Prostate gland (tissue), 2 donors: Measurements from ENCODE around the gene AP1G1. TPM values are rescaled to one million over a fixed set of nuclear protein-coding genes. Genes with fewer than 3 reads are reported as not detected.

Source experiments
- DNase-seq: peaks from one replicate; pipeline ENCODE4 v3.0.0-alpha.2; 2019; ENCODE audit warnings: low spot score
- H3K27ac ChIP-seq, 2 donors: fragments of 200-600 bp; sonication (generic); 2 replicates each; pipeline ENCODE4 v1.5.1; 2017 to 2019
- H3K27me3 ChIP-seq: fragments of 200-600 bp; sonication (generic); replicated peaks from 2 replicates; pipeline ENCODE4 v1.5.1; 2019; ENCODE audit not compliant: insufficient read depth
- H3K36me3 ChIP-seq, 2 donors: fragments of 200-600 bp; sonication (generic); 1 replicate in 1 of 2; 2 replicates in 1 of 2; pipeline versions ENCODE4 v1.5.1 to v1.8.1; 2017 to 2019
- H3K4me1 ChIP-seq: fragments of 200-600 bp; sonication (generic); replicated peaks from 2 replicates; pipeline ENCODE4 v1.5.1; 2019
- H3K4me3 ChIP-seq, 2 donors: fragments of 200-600 bp; sonication (generic); 2 replicates each; pipeline ENCODE4 v1.5.1; 2017 to 2019
- H3K9me3 ChIP-seq: fragments of 200-600 bp; sonication (generic); 2 replicates; pipeline ENCODE4 v1.5.1; 2017
- POLR2A ChIP-seq: fragments of 450-650 bp; IDR thresholded peaks from one replicate; pipeline ENCODE4 v1.6.1; 2016; ENCODE audit warnings: antibody characterized with exemption, mild to moderate bottlenecking
- POLR2AphosphoS5 ChIP-seq: sonication (generic); formaldehyde crosslinking; IDR thresholded peaks from one replicate; pipeline ENCODE4 v1.6.1; 2017; ENCODE audit warnings: antibody characterized with exemption
- whole genome bisulfite sequencing: methylation state at CpG from one replicate; pipeline ENCODE4 v1.1.5; 2018; 5-methylcytosine and 5-hydroxymethylcytosine counted together
- intact Hi-C: fragments of 100-400 bp; cut with DNase I; formaldehyde crosslinking; loops from one replicate; pipeline ENCODE4 v1.14.2; 2022
- total RNA-seq, 2 donors: library from RNA; depleted of rRNA; stranded (reverse); fragments of >200 nt; gene quantifications; one replicate each; pipeline ENCODE4 v1.1.0, GENCODE V29; 2016
- TF ChIP-seq, protein P1 (sequence below), 4 experiments: fragments of 200-600 bp in 2 of 4; fragments of 450-650 bp in 2 of 4; sonication (generic) in 2 of 4; IDR thresholded peaks; 1 replicate in 3 of 4; 2 replicates in 1 of 4; pipeline ENCODE4 v1.5.1; 2016 to 2019; ENCODE audit warnings: antibody characterized with exemption in 4 of 4, mild to moderate bottlenecking in 2 of 4, moderate library complexity in 2 of 4

Gene AP1G1
- total RNA-seq, 2 donors from 2014 or later, result 68.0 to 94.6 TPM

DNA sequence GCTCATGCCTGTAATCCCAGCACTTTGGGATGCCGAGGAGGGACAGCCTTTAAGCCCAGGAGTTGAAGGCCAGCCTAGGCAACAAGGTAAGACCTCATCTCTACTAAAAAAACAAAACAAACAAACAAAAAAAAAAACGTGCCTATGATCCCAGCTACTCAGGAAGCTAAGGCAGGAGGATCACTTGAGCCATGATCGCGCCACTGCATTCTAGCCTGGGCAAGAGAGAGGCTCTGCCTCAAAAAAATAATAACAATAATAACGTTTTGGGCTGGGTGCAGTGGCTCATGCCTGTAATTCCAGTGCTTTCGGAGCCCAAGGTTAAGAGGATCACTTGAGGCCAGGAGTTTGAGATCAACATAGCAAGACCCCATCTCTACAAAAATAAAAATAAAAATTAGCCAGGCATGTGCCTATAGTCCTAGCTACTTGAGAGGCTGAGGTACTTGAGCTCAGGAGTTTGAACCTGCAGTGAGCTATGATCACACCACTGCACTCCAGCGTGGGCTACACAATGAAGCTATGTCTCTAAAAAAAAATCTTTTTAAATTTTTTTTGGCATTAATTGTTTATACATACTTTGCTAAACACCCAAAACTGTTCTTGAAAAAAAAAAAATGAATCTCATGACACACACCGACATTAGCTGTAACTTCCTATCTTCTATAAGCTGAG lies 87.4 kb downstream of the AP1G1 start:
- no peaks in the 10 kb centered on the region for H3K27me3 ChIP-seq
- H3K9me3 ChIP-seq, result no peaks in the 10 kb centered on the region
- intact Hi-C loops, result loop anchor here (5.0 kb wide), 2 partner anchors 86 to 161 kb away; partner anchors contain the start of genes AP1G1 and ZNF821
- 82% methylated on average over 8 of the region's 8 CpGs for WGBS
- H3K27ac ChIP-seq, result no peak overlapping the region
- H3K4me1 ChIP-seq, result no peaks in the 10 kb centered on the region
- no peak for DNase-seq
- no peaks in the 10 kb centered on the region for H3K36me3 ChIP-seq
- TF ChIP-seq, protein P1, sequence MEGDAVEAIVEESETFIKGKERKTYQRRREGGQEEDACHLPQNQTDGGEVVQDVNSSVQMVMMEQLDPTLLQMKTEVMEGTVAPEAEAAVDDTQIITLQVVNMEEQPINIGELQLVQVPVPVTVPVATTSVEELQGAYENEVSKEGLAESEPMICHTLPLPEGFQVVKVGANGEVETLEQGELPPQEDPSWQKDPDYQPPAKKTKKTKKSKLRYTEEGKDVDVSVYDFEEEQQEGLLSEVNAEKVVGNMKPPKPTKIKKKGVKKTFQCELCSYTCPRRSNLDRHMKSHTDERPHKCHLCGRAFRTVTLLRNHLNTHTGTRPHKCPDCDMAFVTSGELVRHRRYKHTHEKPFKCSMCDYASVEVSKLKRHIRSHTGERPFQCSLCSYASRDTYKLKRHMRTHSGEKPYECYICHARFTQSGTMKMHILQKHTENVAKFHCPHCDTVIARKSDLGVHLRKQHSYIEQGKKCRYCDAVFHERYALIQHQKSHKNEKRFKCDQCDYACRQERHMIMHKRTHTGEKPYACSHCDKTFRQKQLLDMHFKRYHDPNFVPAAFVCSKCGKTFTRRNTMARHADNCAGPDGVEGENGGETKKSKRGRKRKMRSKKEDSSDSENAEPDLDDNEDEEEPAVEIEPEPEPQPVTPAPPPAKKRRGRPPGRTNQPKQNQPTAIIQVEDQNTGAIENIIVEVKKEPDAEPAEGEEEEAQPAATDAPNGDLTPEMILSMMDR (IDR thresholded peaks at IDR 0.05), result no peak
- TF ChIP-seq POLR2A (no peak), POLR2AphosphoS5 (no peak)
- H3K4me3 ChIP-seq, result no peak overlapping the region

DNA sequence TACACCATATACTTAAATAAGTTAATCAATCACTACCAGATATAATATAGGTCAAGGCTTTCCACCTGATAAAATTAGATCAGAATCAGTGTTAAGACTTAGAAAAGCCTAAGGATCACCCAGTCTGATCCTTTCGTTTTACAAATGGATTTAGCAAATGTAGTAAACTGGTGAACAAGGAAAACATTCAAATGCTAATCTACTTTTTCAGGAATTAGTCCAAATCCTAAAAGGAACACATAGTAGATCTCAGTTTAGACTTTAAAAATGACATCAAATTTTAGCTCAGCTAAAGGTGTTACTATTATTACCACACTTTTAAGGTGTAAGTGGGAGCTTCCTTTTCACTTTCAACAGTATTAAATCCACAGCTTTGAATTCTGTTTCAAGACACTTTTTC lies 96.1 kb downstream of the AP1G1 start:
- Histone ChIP-seq H3K36me3 (no peaks in the 10 kb centered on the region), H3K27me3 (no peaks in the 10 kb centered on the region), H3K27ac (no peak overlapping the region), H3K9me3 (no peaks in the 10 kb centered on the region), H3K4me1 (no peaks in the 10 kb centered on the region), H3K4me3 (no peak overlapping the region)
- TF ChIP-seq POLR2AphosphoS5 (no peak), POLR2A (no peak)
- TF ChIP-seq, protein P1 (IDR thresholded peaks at IDR 0.05), result no peak
- 61% methylated on average over 1 of the region's 1 CpG for WGBS
- intact Hi-C loops, result no loop called here
- no peak for DNase-seq

DNA sequence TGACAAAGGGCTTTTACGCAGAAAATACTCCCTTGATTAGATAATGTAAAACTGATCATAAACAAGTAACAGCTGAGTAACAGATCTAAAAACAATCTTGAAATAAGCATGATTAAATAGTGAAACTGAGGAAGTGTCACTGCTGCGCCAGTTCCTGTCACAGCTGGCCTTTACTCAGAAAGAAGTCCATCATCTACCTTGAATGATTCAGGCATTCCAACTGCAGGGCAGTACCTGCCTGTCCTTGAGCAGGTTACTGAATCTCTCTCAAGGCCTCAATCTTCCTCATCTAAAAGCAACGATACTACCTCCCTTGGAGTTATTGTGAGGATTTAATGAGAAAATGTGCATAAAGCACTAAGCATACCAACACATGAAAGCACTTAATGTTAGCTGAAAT lies 96.8 kb downstream of the AP1G1 start:
- Histone ChIP-seq H3K27ac (no peak overlapping the region), H3K4me1 (no peaks in the 10 kb centered on the region), H3K4me3 (no peak overlapping the region), H3K36me3 (no peaks in the 10 kb centered on the region), H3K9me3 (no peaks in the 10 kb centered on the region), H3K27me3 (no peaks in the 10 kb centered on the region)
- intact Hi-C loops, result no loop called here
- 74% methylated on average over 3 of the region's 3 CpGs for WGBS
- TF ChIP-seq POLR2A (no peak), POLR2AphosphoS5 (no peak)
- TF ChIP-seq, protein P1 (IDR thresholded peaks at IDR 0.05), result no peak
- no peak for DNase-seq

DNA sequence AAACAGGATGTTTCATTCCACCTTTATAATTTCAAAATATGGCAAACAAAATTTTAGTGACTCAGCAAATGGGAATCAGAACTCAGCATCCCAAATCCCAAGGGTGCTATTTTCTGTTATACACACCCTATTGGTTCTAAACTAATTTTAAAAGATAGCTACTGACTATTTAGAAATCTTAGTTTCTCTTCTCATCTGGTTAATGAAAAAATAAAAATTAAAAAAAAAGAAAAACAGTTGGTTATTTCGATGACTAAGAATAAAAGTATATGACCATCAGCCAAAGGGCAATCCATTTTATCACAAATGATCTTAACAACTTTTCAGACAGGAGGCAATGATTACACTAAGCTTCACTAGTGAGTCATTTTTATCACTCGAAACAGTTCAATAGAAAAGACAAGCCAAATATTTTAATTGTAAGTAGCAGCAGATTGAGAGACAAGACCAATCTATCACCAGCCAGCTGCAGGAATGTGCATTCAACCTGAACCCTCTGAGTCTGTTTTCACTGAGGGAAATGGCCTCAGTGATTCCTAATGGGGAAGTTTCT lies 99.3 kb downstream of the AP1G1 start:
- DNase-seq, result no peak
- H3K9me3 ChIP-seq, result no peaks in the 10 kb centered on the region
- no peaks in the 10 kb centered on the region for H3K36me3 ChIP-seq
- no peak overlapping the region for H3K4me3 ChIP-seq
- no peaks in the 10 kb centered on the region for H3K27me3 ChIP-seq
- H3K27ac ChIP-seq, result no peak overlapping the region
- intact Hi-C loops, result no loop called here
- TF ChIP-seq POLR2A (no peak), POLR2AphosphoS5 (no peak)
- TF ChIP-seq, protein P1 (IDR thresholded peaks at IDR 0.05), result no peak
- WGBS, result 33% methylated on average over 2 of the region's 2 CpGs
- no peaks in the 10 kb centered on the region for H3K4me1 ChIP-seq

DNA sequence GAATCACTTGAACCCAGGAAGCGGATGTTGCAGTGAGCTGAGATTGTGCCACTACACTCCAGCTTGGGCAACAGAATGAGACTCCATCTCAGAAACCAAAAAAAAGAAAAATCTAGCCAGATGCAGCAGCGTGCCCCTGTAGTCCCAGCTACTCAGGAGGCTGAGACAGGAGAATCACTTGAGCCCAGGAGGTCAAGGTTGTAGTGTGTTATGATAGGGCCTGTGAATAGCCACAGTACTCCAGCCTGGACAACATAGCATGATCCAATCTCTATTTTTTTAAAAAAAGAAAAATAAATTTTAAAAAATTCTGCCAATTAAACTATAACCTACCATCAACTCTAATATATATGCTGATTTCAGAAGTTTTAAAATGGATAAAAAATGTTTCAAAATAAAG lies 99.9 kb downstream of the AP1G1 start:
- Histone ChIP-seq H3K27me3 (no peaks in the 10 kb centered on the region), H3K4me3 (no peak overlapping the region), H3K36me3 (no peaks in the 10 kb centered on the region), H3K9me3 (no peaks in the 10 kb centered on the region), H3K27ac (no peak overlapping the region), H3K4me1 (no peaks in the 10 kb centered on the region)
- intact Hi-C loops, result no loop called here
- no peak for DNase-seq
- TF ChIP-seq POLR2AphosphoS5 (no peak), POLR2A (no peak)
- TF ChIP-seq, protein P1 (IDR thresholded peaks at IDR 0.05), result no peak
- 97% methylated on average over 2 of the region's 2 CpGs for WGBS
